ENCODE results near the gene GRIN2A.

GRCh38 chr16:9970244-9970643 lies 212.0 kb downstream of the GRIN2A start:
- no peak for TF ChIP-seq POLR2AphosphoS5 (IDR thresholded peaks at IDR 0.05)
- no peak for TF ChIP-seq CTCF (IDR thresholded peaks at IDR 0.05 in 8 of 11, conservative IDR thresholded peaks at IDR 0.05 in 3 of 11)
- TF ChIP-seq POLR2A (IDR thresholded peaks at IDR 0.05): no peak

All from spleen (tissue), 7 donors.